Right lobe of liver (tissue), 6 donors: Measurements from ENCODE around the gene SHBG. TPM values are rescaled to one million over a fixed set of nuclear protein-coding genes. Genes with fewer than 3 reads are reported as not detected.
"Not testable (repeated sequence)": the region's sequence is repeated elsewhere in the genome, so short reads cannot be mapped to it uniquely, and the experiment has no call there.

ENCODE experiments used
- ATAC-seq, 4 donors: fragments of 200-7000 bp; cut with Tn5 transposase; one replicate each; pipeline ENCODE4 v1.9.1; 2020; ENCODE audit warnings: mild to moderate bottlenecking in 4 of 4, moderate library complexity in 4 of 4
- DNase-seq, 3 donors: peaks; one replicate each; pipeline ENCODE4 v3.0.0-alpha.2; 2020
- H3K27ac ChIP-seq, 3 donors: fragments of 200-600 bp; one replicate each; pipeline ENCODE4 v1.8.0; 2022
- H3K27me3 ChIP-seq, 2 donors: fragments of 200-600 bp; one replicate each; pipeline ENCODE4 v1.8.0; 2022
- H3K36me3 ChIP-seq, 4 donors: fragments of 200-600 bp; sonication (generic) in 1 of 4; one replicate each; pipeline versions ENCODE4 v1.5.1 to v1.8.0; 2017 to 2022; ENCODE audit warnings: control low read depth in 1 of 4
- H3K4me1 ChIP-seq, 4 donors: fragments of 200-600 bp; sonication (generic) in 1 of 4; one replicate each; pipeline versions ENCODE4 v1.5.1 to v1.8.0; 2017 to 2022; ENCODE audit warnings: control low read depth in 1 of 4
- H3K4me3 ChIP-seq, 3 donors: fragments of 200-600 bp; one replicate each; pipeline ENCODE4 v1.8.0; 2022
- H3K9me3 ChIP-seq, 4 donors: fragments of 200-600 bp; sonication (generic) in 1 of 4; one replicate each; pipeline versions ENCODE4 v1.5.1 to v1.8.0; 2017 to 2022; ENCODE audit warnings: control low read depth in 1 of 4
- CTCF ChIP-seq, 4 donors: fragments of 200-600 bp in 3 of 4; fragments of 450-650 bp in 1 of 4; IDR thresholded peaks; one replicate each; pipeline versions ENCODE4 v1.5.1 to v1.8.0; 2016 to 2022; ENCODE audit warnings: antibody characterized with exemption in 4 of 4, mild to moderate bottlenecking in 2 of 4
- POLR2A ChIP-seq: fragments of 450-650 bp; IDR thresholded peaks from one replicate; pipeline ENCODE4 v1.6.1; 2017; ENCODE audit warnings: antibody characterized with exemption, mild to moderate bottlenecking
- WGBS: methylation state at CpG from one replicate; pipeline ENCODE4 v1.1.6; 2018; ENCODE audit warnings: low coverage, low lambda C conversion rate; ENCODE audit not compliant: insufficient coverage; ENCODE audit errors: missing lambda C conversion rate; 5-methylcytosine and 5-hydroxymethylcytosine counted together
- intact Hi-C, 2 donors: fragments of 100-400 bp; cut with DNase I; formaldehyde crosslinking; loops; one replicate each; pipeline versions ENCODE4 v1.11.2 to v1.14.1; 2022
- total RNA-seq, 6 experiments: library from RNA; depleted of rRNA in 2 of 6; stranded (reverse); fragments of >200 nt in 2 of 6; fragmentation: NEBNext Ultra II Directional in 3 of 6; extraction: Animal tissue kit (Norgen Biotek cat#: 25700) in 3 of 6; gene quantifications; one replicate each; pipeline versions ENCODE4 v1.1.0 to v1.2.4, GENCODE V29; 2016 to 2023
- donor health status: DM: no; HTN: yes; CAD: no.
- donor health status: DM: no; HTN: no; CAD: no.
- donor health status: DM: no; HTN: no; CAD: no.
- donor health status: DM: no; HTN: yes; CAD: no.
- donor health status: DM: no; HTN: yes; CAD: no.

Gene SHBG
- total RNA-seq, 6 experiments from 2014 or later = 2.4 to 70.2 (median 15.4) TPM

DNA sequence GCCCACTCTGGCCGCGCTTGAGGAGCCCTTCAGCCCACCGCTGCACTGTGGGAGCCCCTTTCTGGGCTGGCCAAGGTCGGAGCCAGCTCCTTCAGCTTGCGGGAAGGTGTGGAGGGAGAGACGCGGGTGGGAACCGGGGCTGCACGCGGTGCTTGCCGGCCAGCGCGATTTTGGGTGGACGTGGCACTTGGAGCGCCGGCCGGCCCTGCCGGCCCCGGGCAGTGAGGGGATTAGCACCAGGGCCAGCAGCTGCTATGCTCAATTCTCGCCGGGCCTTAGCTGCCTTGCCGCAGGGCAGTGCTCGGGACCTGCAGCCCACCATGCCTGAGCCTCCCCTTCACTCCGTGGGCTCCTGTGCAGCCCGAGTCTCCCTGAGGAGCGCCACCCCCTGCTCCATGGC, 10.8 kb downstream of the SHBG start:
- intact Hi-C loops = no loop called here
- ATAC-seq (no peak), DNase-seq (no peak)
- Histone ChIP-seq H3K36me3 (no peaks in the 10 kb centered on the region), H3K27me3 (no peaks in the 10 kb centered on the region), H3K4me1 (no peaks in the 10 kb centered on the region), H3K9me3 (no peaks in the 10 kb centered on the region), H3K27ac (no peak overlapping the region), H3K4me3 (no peak overlapping the region)
- no CpG with 5 or more reads among the region's 26 CpGs for WGBS
- no peak for TF ChIP-seq CTCF (IDR thresholded peaks at IDR 0.05)
- no peak for TF ChIP-seq POLR2A

- H3K9me3 ChIP-seq, ATAC-seq, H3K27me3 ChIP-seq, H3K27ac ChIP-seq, H3K36me3 ChIP-seq, DNase-seq, H3K4me3 ChIP-seq, intact Hi-C loops, H3K4me1 ChIP-seq: not testable (repeated sequence)
- 51% methylated on average over 5 of the region's 7 CpGs for WGBS
Observed at GRCh38 chr17:7641635-7642034, 11.7 kb downstream of the SHBG start.

DNA sequence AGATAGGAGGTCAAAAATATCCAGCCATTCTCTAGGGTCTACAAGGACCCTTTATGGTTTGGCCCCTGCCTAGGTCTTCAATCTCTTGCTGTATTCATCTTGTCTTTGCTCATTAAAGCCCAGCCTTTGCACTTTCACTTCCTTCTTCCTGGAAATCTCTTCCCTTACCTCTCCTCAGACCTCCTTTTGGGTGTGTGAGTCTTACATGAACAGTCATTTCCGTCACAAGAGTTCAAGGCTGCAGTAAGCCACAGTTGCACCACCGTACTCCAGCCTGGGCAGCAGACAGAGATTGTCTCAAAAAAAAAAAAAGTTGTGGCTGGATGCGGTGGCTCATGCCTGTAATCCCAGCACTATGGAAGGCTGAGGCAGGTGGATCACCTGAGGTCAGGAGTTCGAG, 14.8 kb downstream of the SHBG start:
- ATAC-seq = no peak
- intact Hi-C loops = no loop called here
- TF ChIP-seq CTCF (IDR thresholded peaks at IDR 0.05) (no peak), POLR2A (no peak)
- Histone ChIP-seq H3K27ac (no peak overlapping the region), H3K4me1 (no peaks in the 10 kb centered on the region), H3K27me3 (no peaks in the 10 kb centered on the region), H3K9me3 (no peaks in the 10 kb centered on the region), H3K36me3 (no peaks in the 10 kb centered on the region), H3K4me3 (no peak overlapping the region)
- 43% methylated on average over 4 of the region's 4 CpGs for WGBS
- no peak for DNase-seq

DNA sequence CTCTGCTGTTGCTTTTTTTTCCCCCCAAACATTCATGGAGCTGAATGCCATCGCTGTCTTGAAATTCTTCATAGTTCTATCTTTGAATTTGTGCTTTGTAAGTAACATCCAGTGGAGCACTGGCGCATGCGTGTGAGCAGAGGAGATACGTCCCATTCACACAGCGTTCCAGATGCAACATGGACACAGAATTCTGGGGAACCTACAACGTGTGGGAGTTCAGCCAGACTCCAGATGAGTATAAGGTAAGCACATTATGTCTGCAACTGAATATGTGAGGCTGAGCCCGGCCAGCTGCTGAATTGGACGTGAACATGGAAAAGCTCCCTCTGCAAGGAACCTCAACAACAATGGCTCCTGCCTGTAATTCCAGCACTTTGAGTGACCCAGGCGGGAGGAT, 16.5 kb downstream of the SHBG start:
- Histone ChIP-seq H3K4me1 (peaks cover 0 to 12% (median 4%) of the 10 kb centered on the region in 4 donors), H3K9me3 (no peaks in the 10 kb centered on the region), H3K27me3 (no peaks in the 10 kb centered on the region), H3K4me3 (no peak overlapping the region), H3K36me3 (no peaks in the 10 kb centered on the region), H3K27ac (no peak overlapping the region)
- TF ChIP-seq POLR2A (no peak), CTCF (IDR thresholded peaks at IDR 0.05) (no peak)
- DNase-seq (no peak), ATAC-seq (no peak)
- intact Hi-C loops = no loop called here
- 91% methylated on average over 7 of the region's 9 CpGs for WGBS

GRCh38 chr17:7647018-7647417, 17.1 kb downstream of the SHBG start:
- DNase-seq = no peak

More at GRCh38 chr17:7647018-7647417, 17.1 kb downstream of the SHBG start:
- 50% methylated on average over 2 of the region's 4 CpGs for WGBS
- Histone ChIP-seq H3K36me3 (no peaks in the 10 kb centered on the region), H3K4me3 (no peak overlapping the region), H3K4me1 (peaks cover 0 to 13% (median 4%) of the 10 kb centered on the region in 4 donors), H3K27me3 (no peaks in the 10 kb centered on the region), H3K27ac (no peak overlapping the region), H3K9me3 (no peaks in the 10 kb centered on the region)
- TF ChIP-seq CTCF (IDR thresholded peaks at IDR 0.05) (no peak), POLR2A (no peak)
- intact Hi-C loops = no loop called here
- no peak for ATAC-seq
